ENCODE measurements around the gene SKAP2.

The SKAP2 gene

DNA sequence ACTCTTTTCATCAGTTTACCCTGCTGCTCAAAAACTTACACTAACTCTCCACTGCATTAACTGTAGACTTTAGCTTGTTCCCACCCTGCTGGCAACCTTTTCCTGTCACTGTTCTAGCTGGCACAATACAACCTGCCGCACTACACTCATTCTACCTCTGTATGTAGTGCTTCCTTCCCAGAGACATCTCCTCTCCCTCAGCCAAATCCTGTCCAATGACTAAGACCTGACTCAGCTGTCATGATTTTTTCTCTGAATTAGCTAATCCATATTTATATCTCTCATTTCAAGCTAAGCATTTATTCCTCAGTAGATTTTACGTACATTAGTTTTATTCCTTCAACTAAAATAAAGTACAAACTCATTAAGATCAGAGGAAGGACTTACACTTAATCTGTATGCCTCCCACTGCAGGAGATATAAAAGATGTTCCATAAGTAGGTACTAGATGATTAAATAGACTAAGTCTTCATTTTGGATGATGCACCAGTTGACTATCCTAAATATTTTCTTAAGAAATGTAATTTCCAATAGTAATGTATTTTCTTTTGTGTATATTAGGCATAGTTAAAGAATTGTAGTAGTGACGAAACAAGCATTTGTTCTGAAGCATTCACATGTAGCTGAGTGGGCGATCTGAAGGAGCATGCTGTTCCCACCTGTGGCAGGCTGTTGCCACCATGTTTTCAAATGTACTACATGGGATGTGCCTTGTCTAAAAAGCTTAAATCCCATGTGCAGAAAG is 189.1 kb downstream of the SKAP2 start:
- H3K4me3 ChIP-seq (ENCODE audit: low read depth, low read length): no peak overlapping the region
- TF ChIP-seq, protein P1, sequence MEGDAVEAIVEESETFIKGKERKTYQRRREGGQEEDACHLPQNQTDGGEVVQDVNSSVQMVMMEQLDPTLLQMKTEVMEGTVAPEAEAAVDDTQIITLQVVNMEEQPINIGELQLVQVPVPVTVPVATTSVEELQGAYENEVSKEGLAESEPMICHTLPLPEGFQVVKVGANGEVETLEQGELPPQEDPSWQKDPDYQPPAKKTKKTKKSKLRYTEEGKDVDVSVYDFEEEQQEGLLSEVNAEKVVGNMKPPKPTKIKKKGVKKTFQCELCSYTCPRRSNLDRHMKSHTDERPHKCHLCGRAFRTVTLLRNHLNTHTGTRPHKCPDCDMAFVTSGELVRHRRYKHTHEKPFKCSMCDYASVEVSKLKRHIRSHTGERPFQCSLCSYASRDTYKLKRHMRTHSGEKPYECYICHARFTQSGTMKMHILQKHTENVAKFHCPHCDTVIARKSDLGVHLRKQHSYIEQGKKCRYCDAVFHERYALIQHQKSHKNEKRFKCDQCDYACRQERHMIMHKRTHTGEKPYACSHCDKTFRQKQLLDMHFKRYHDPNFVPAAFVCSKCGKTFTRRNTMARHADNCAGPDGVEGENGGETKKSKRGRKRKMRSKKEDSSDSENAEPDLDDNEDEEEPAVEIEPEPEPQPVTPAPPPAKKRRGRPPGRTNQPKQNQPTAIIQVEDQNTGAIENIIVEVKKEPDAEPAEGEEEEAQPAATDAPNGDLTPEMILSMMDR (IDR thresholded peaks at IDR 0.05; ENCODE audit: insufficient read depth, low read depth, low read length, missing control alignments): no peak
- no peak for DNase-seq (ENCODE audit: low read depth)

DNA sequence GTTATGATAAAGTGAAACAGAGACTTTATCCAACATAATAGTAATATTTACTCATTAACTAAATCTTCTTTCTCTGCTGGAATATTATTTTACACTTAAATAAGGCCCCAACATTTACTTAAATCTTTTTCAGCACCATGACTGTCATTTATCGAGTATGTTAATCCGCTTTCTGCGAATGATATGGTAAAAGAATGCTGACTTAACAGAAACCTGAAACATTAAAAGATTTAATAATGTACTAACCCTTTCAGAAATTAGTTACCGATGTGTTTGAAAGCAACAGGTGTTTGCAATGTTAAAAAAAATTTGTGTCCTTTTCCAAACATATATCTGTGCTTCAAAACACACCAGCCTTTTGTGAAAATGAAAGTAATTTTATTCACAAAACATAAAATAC is 190.5 kb downstream of the SKAP2 start:
- TF ChIP-seq, protein P1 (IDR thresholded peaks at IDR 0.05; ENCODE audit: insufficient read depth, low read depth, low read length, missing control alignments): no peak
- H3K4me3 ChIP-seq (ENCODE audit: low read depth, low read length): no peak overlapping the region
- DNase-seq (ENCODE audit: low read depth): no peak

DNA sequence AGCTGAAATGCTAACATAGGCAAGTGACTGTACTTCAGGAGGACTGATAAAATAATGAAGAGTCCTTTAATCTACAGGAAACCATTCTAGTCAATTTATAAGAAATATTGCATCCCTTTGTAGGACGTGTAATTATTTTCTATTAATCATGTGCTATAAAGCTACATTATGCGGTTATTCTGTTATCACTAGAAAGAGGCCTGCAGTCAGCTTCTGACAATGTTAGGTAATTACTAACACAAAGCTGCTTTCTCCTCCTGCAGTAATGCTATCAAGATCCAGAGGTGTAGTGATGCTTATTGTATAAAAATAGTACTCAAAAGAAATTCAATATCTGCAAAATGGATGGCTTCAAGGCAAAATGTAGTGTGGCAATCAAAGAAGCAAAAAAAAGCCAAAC is 191.1 kb downstream of the SKAP2 start:
- TF ChIP-seq, protein P1 (IDR thresholded peaks at IDR 0.05; ENCODE audit: insufficient read depth, low read depth, low read length, missing control alignments): no peak
- DNase-seq (ENCODE audit: low read depth): no peak
- H3K4me3 ChIP-seq (ENCODE audit: low read depth, low read length): no peak overlapping the region

DNA sequence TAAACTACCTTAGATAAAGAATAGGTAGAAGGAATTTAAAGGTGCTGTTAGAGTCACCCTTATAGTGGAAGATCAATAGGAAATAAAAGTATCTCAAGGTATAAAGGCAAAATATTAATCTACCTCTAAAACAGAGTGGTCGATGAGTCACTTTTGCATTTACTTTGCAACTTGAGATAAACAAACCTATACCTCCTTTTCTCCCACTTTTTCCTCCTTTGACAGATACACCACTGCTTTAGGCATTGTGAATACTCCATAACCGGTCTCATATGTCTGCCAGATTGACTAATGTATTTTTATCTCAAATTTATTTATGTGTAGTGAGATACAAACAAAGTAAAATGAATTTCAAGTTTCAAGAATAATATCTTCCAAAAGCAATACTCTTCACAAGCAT is 193.5 kb downstream of the SKAP2 start:
- H3K4me3 ChIP-seq (ENCODE audit: low read depth, low read length): no peak overlapping the region
- TF ChIP-seq, protein P1 (IDR thresholded peaks at IDR 0.05; ENCODE audit: insufficient read depth, low read depth, low read length, missing control alignments): no peak
- no peak for DNase-seq (ENCODE audit: low read depth)

DNA sequence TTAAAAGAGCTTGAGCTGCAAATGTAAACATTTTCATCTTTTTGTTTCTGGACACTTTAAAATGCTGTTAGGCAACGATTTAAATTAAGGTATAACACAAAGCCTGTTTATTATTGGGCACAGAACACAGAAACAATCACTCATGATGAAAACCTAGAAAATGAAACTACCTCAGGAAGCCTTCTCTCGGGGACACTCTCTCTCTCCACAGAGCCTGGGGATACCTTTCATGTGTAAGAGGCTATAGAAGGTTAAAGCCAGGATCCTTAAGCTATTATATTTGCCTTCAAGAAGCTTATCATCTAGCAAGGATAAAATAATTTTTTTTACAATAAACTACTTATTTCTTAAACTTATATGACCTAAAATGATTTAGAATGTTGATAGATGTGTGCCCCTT is 194.1 kb downstream of the SKAP2 start:
- no peak for DNase-seq (ENCODE audit: low read depth)
- H3K4me3 ChIP-seq (ENCODE audit: low read depth, low read length): no peak overlapping the region
- TF ChIP-seq, protein P1 (IDR thresholded peaks at IDR 0.05; ENCODE audit: insufficient read depth, low read depth, low read length, missing control alignments): no peak

DNA sequence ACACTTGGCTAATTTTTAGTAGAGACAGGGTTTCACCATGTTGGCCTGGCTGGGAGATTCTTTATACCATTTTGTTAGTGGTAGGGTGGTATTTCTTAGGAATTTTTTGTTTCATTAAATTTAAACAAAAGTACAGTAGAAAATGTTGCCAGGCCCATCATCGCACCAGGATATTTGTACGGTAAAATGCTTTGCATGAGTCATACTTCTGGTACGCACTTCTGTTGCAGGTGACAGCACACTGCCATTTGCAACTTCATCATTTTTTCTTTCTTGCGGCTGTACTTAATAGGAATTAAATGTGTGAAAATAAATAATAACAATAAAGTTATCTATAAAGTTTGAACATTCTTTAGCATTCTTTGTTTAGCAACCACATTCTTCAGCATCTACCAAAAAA is 195.6 kb downstream of the SKAP2 start:
- DNase-seq (ENCODE audit: low read depth): no peak
- TF ChIP-seq, protein P1 (IDR thresholded peaks at IDR 0.05; ENCODE audit: insufficient read depth, low read depth, low read length, missing control alignments): no peak
- H3K4me3 ChIP-seq (ENCODE audit: low read depth, low read length): no peak overlapping the region
